Stimulated activated CD8-positive, alpha-beta memory T cell treated with anti-CD3 and anti-CD28 coated beads, Interleukin-15, amount 100 ng/mL, for 24 hours (primary cell): Measurements from ENCODE around the gene CBLN3.

Source experiments
- DNase-seq: peaks from one replicate; pipeline ENCODE4 v3.0.0-alpha.2; 2020; ENCODE audit warnings: low read depth

The CBLN3 gene

GRCh38 chr14:24425704-24426103 lies 3.8 kb downstream of the CBLN3 start:
- no peak for DNase-seq

GRCh38 chr14:24422694-24423601 lies 6.5 kb downstream of the CBLN3 start:
- no peak for DNase-seq

GRCh38 chr14:24422261-24422660 lies 7.2 kb downstream of the CBLN3 start:
- no peak for DNase-seq

- DNase-seq = no peak
Measured at GRCh38 chr14:24418492-24418873, 11.0 kb downstream of the CBLN3 start.

- DNase-seq = no peak
Measured at GRCh38 chr14:24417832-24418491, 11.5 kb downstream of the CBLN3 start.

- DNase-seq = no peak
Measured at GRCh38 chr14:24416932-24417619, 12.4 kb downstream of the CBLN3 start.

GRCh38 chr14:24416254-24416931 lies 13.1 kb downstream of the CBLN3 start:
- no peak for DNase-seq

GRCh38 chr14:24415421-24416253 lies 13.8 kb downstream of the CBLN3 start:
- DNase-seq = no peak

- DNase-seq = no peak
Measured at GRCh38 chr14:24414732-24415420, 14.6 kb downstream of the CBLN3 start.

- DNase-seq = no peak
Measured at GRCh38 chr14:24414077-24414476, 15.4 kb downstream of the CBLN3 start.

- DNase-seq = no peak
Measured at GRCh38 chr14:24411443-24412389, 17.8 kb downstream of the CBLN3 start.

- no peak for DNase-seq
Measured at GRCh38 chr14:24409956-24410355, 19.5 kb downstream of the CBLN3 start.

GRCh38 chr14:24409192-24409591 lies 20.3 kb downstream of the CBLN3 start:
- no peak for DNase-seq

GRCh38 chr14:24408764-24409163 lies 20.7 kb downstream of the CBLN3 start:
- no peak for DNase-seq

- no peak for DNase-seq
Measured at GRCh38 chr14:24407608-24408325, 21.7 kb downstream of the CBLN3 start.

- DNase-seq = no peak
Measured at GRCh38 chr14:24406416-24406815, 23.1 kb downstream of the CBLN3 start.

GRCh38 chr14:24404814-24405213 lies 24.7 kb downstream of the CBLN3 start:
- DNase-seq = no peak

- no peak for DNase-seq
Measured at GRCh38 chr14:24403294-24403998, 26.0 kb downstream of the CBLN3 start.
